Gastrocnemius medialis (tissue), 4 donors: ENCODE data around the gene GRID2. TPM values are rescaled to one million over a fixed set of nuclear protein-coding genes. Genes with fewer than 3 reads are reported as not detected.
"Not testable (repeated sequence)": the region's sequence is repeated elsewhere in the genome, so short reads cannot be mapped to it uniquely, and the experiment has no call there.

Experiments
- ATAC-seq, 2 donors: fragments of 150-250 bp; one replicate each; pipeline ENCODE4 v1.9.1; 2016
- DNase-seq, 2 donors: peaks; one replicate each; pipeline ENCODE4 v3.0.0-alpha.2; 2019
- H3K27ac ChIP-seq, 4 donors: fragments of 200-600 bp; sonication (generic); 1 replicate in 1 of 4; 2 replicates in 3 of 4; pipeline ENCODE4 v1.5.1; 2016 to 2018; ENCODE audit warnings: mild to moderate bottlenecking in 2 of 4, moderate library complexity in 1 of 4
- H3K27me3 ChIP-seq, 3 donors: fragments of 200-600 bp; sonication (generic) in 2 of 3; 1 replicate in 1 of 3; 2 replicates in 2 of 3; pipeline versions ENCODE4 v1.5.1 to v1.6.0; 2016 to 2019; ENCODE audit warnings: mild to moderate bottlenecking in 1 of 3, moderate library complexity in 1 of 3
- H3K36me3 ChIP-seq, 2 donors: fragments of 200-600 bp; sonication (generic) in 1 of 2; one replicate each; pipeline ENCODE4 v1.5.1; 2017 to 2018
- H3K4me1 ChIP-seq, 2 donors: fragments of 200-600 bp; sonication (generic) in 1 of 2; one replicate each; pipeline ENCODE4 v1.5.1; 2016 to 2017; ENCODE audit warnings: mild to moderate bottlenecking in 2 of 2
- H3K4me3 ChIP-seq, 4 donors: fragments of 200-600 bp; sonication (generic) in 3 of 4; 1 replicate in 1 of 4; 2 replicates in 3 of 4; pipeline ENCODE4 v1.5.1; 2016 to 2019; ENCODE audit warnings: mild to moderate bottlenecking in 2 of 4
- H3K9me3 ChIP-seq, 3 donors: fragments of 200-600 bp; sonication (generic) in 2 of 3; 1 replicate in 1 of 3; 2 replicates in 2 of 3; pipeline ENCODE4 v1.5.1; 2016 to 2019
- CTCF ChIP-seq, 5 experiments: fragments of 450-650 bp in 3 of 5; fragments of 200-600 bp in 2 of 5; sonication (generic) in 2 of 5; IDR thresholded peaks in 4 of 5; conservative IDR thresholded peaks in 1 of 5; 1 replicate in 4 of 5; 2 replicates in 1 of 5; pipeline ENCODE4 v1.5.1; 2016 to 2019; ENCODE audit warnings: antibody characterized with exemption in 5 of 5, mild to moderate bottlenecking in 3 of 5, moderate library complexity in 3 of 5
- POLR2A ChIP-seq, 2 donors: fragments of 450-650 bp; IDR thresholded peaks; one replicate each; pipeline ENCODE4 v1.6.1; 2017; ENCODE audit warnings: antibody characterized with exemption in 2 of 2, mild to moderate bottlenecking in 2 of 2, moderate library complexity in 2 of 2
- in situ Hi-C, 4 donors: fragments of 200-750 bp; cut with MboI; loops; one replicate each; pipeline versions ENCODE4 v1.15.0 to v1.8.0; 2017; ENCODE audit warnings: low sequenced_read_pairs in 4 of 4
- intact Hi-C: fragments of 100-400 bp; cut with DNase I; formaldehyde crosslinking; loops from one replicate; pipeline ENCODE4 v1.15.1; 2023; ENCODE audit warnings: low total_unique reads
- total RNA-seq, 4 donors: library from RNA; depleted of rRNA; stranded (reverse); fragments of >200 nt; gene quantifications; one replicate each; pipeline versions ENCODE4 v1.1.0 to v1.2.3, GENCODE V29; 2016

GRID2 gene
- total RNA-seq, 4 donors from 2014 or later = not detected

GRCh38 chr4:93359586-93359985 is 1055.8 kb downstream of the GRID2 start:
- in situ Hi-C loops (no loop called here), intact Hi-C loops (no loop called here)
- ATAC-seq = no peak
- no peak for DNase-seq
- Histone ChIP-seq H3K4me3 (no peak overlapping the region), H3K36me3 (no peaks in the 10 kb centered on the region), H3K27me3 (no peaks in the 10 kb centered on the region), H3K9me3 (no peaks in the 10 kb centered on the region), H3K4me1 (no peaks in the 10 kb centered on the region), H3K27ac (no peak overlapping the region)
- TF ChIP-seq POLR2A (IDR thresholded peaks at IDR 0.05) (no peak), CTCF (IDR thresholded peaks at IDR 0.05 in 4 of 5, conservative IDR thresholded peaks at IDR 0.05 in 1 of 5) (no peak)

- DNase-seq, H3K27ac ChIP-seq, H3K27me3 ChIP-seq, H3K4me3 ChIP-seq, H3K4me1 ChIP-seq, ATAC-seq, in situ Hi-C loops, intact Hi-C loops, H3K9me3 ChIP-seq, H3K36me3 ChIP-seq: not testable (repeated sequence)
Observed at GRCh38 chr4:93366169-93366755, 1062.5 kb downstream of the GRID2 start.

- H3K4me3 ChIP-seq = no peak overlapping the region
- H3K27ac ChIP-seq = no peak overlapping the region
- TF ChIP-seq CTCF (IDR thresholded peaks at IDR 0.05 in 4 of 5, conservative IDR thresholded peaks at IDR 0.05 in 1 of 5) = no peak
- no peak for TF ChIP-seq POLR2A (IDR thresholded peaks at IDR 0.05)
- DNase-seq (no peak), ATAC-seq (no peak)
- in situ Hi-C loops (no loop called here), intact Hi-C loops (no loop called here)
- no peaks in the 10 kb centered on the region for H3K9me3 ChIP-seq
- no peaks in the 10 kb centered on the region for H3K27me3 ChIP-seq
- no peaks in the 10 kb centered on the region for H3K4me1 ChIP-seq
- no peaks in the 10 kb centered on the region for H3K36me3 ChIP-seq
Observed at GRCh38 chr4:93368968-93369367, 1065.2 kb downstream of the GRID2 start.

- H3K9me3 ChIP-seq = no peaks in the 10 kb centered on the region
- no peak overlapping the region for H3K27ac ChIP-seq
- H3K4me3 ChIP-seq = no peak overlapping the region
- intact Hi-C loops = no loop called here
- in situ Hi-C loops = no loop called here
- no peaks in the 10 kb centered on the region for H3K36me3 ChIP-seq
- no peak for ATAC-seq
- H3K4me1 ChIP-seq = no peaks in the 10 kb centered on the region
- no peak for DNase-seq
- H3K27me3 ChIP-seq = no peaks in the 10 kb centered on the region
- TF ChIP-seq CTCF (IDR thresholded peaks at IDR 0.05 in 4 of 5, conservative IDR thresholded peaks at IDR 0.05 in 1 of 5) = no peak
- no peak for TF ChIP-seq POLR2A (IDR thresholded peaks at IDR 0.05)
Observed at GRCh38 chr4:93370256-93370655, 1066.5 kb downstream of the GRID2 start.

- intact Hi-C loops (no loop called here), in situ Hi-C loops (no loop called here)
- no peak for ATAC-seq
- Histone ChIP-seq H3K4me1 (no peaks in the 10 kb centered on the region), H3K27ac (no peak overlapping the region), H3K27me3 (no peaks in the 10 kb centered on the region), H3K36me3 (no peaks in the 10 kb centered on the region), H3K9me3 (no peaks in the 10 kb centered on the region), H3K4me3 (no peak overlapping the region)
- TF ChIP-seq CTCF (IDR thresholded peaks at IDR 0.05 in 4 of 5, conservative IDR thresholded peaks at IDR 0.05 in 1 of 5) = no peak
- TF ChIP-seq POLR2A (IDR thresholded peaks at IDR 0.05) = no peak
- no peak for DNase-seq
Observed at GRCh38 chr4:93373893-93374860, 1070.4 kb downstream of the GRID2 start.
